NCI-H2029 (cell line): ENCODE data around the gene ERMN.
"Not testable (repeated sequence)": the region's sequence is repeated elsewhere in the genome, so short reads cannot be mapped to it uniquely, and the experiment has no call there.

Experiments used
- DNase-seq: peaks from one replicate; lab custom pipeline; 2025; lab: John Stamatoyannopoulos, UW

ERMN gene

GRCh38 chr2:157292853-157293252, 32.8 kb downstream of the ERMN start:
- DNase-seq = no peak

- peak; percentile 34 for DNase-seq
Measured at GRCh38 chr2:157291018-157291417, 34.6 kb downstream of the ERMN start.

- DNase-seq = no peak
Measured at GRCh38 chr2:157290525-157290924, 35.1 kb downstream of the ERMN start.

GRCh38 chr2:157287160-157287559, 38.5 kb downstream of the ERMN start:
- no peak for DNase-seq

GRCh38 chr2:157283468-157283867, 42.2 kb downstream of the ERMN start:
- DNase-seq = no peak

- no peak for DNase-seq
Measured at GRCh38 chr2:157281316-157281715, 44.3 kb downstream of the ERMN start.

GRCh38 chr2:157279311-157279710, 46.3 kb downstream of the ERMN start:
- not testable (repeated sequence) for DNase-seq

GRCh38 chr2:157271590-157272203, 53.9 kb downstream of the ERMN start:
- no peak for DNase-seq

GRCh38 chr2:157269922-157270321, 55.7 kb downstream of the ERMN start:
- DNase-seq = no peak

GRCh38 chr2:157269060-157269459, 56.6 kb downstream of the ERMN start:
- DNase-seq = no peak
